ENCODE results near the gene INSC.
"Not testable (repeated sequence)": the region's sequence is repeated elsewhere in the genome, so short reads cannot be mapped to it uniquely, and the experiment has no call there.

Gene INSC

GRCh38 chr11:15114501-15115475 lies at the start of gene INSC:
Gene INSC, plus strand, starts transcription at chr11:15114923. Its CDS starts 34,252 bp downstream, at chr11:15149175.
- no peak for FAIRE-seq

GRCh38 chr11:15069751-15070150 lies 45.0 kb upstream of the INSC start:
- not testable (repeated sequence) for FAIRE-seq

- FAIRE-seq = no peak
Measured at GRCh38 chr11:15071556-15072255, 43.0 kb upstream of the INSC start.

GRCh38 chr11:15072551-15073143 lies 42.1 kb upstream of the INSC start:
- no peak for FAIRE-seq

GRCh38 chr11:15073361-15074205 lies 41.1 kb upstream of the INSC start, which contains the start of gene CALCB:
Gene CALCB, plus strand, starts transcription at chr11:15073593. Its CDS starts 1,126 bp downstream, at chr11:15074719.
- no peak for FAIRE-seq

- no peak for FAIRE-seq
Measured at GRCh38 chr11:15074206-15075161, 40.2 kb upstream of the INSC start.

- FAIRE-seq = no peak
Measured at GRCh38 chr11:15075162-15075526, 39.6 kb upstream of the INSC start.

- no peak for FAIRE-seq
Measured at GRCh38 chr11:15091175-15091574, 23.5 kb upstream of the INSC start.

- FAIRE-seq = no peak
Measured at GRCh38 chr11:15091625-15092024, 23.1 kb upstream of the INSC start.

GRCh38 chr11:15093432-15093831 lies 21.3 kb upstream of the INSC start:
- FAIRE-seq = no peak

GRCh38 chr11:15095736-15096228 lies 18.9 kb upstream of the INSC start:
- no peak for FAIRE-seq

- FAIRE-seq = no peak
Measured at GRCh38 chr11:15097411-15097810, 17.3 kb upstream of the INSC start.

- no peak for FAIRE-seq
Measured at GRCh38 chr11:15099267-15099666, 15.5 kb upstream of the INSC start.

- peak; percentile 30 for FAIRE-seq
Measured at GRCh38 chr11:15101072-15101709, 13.5 kb upstream of the INSC start.

- no peak for FAIRE-seq
Measured at GRCh38 chr11:15104166-15104565, 10.6 kb upstream of the INSC start.

- FAIRE-seq = no peak
Measured at GRCh38 chr11:15106201-15106965, 8.3 kb upstream of the INSC start.

- no peak for FAIRE-seq
Measured at GRCh38 chr11:15107730-15108515, 6.8 kb upstream of the INSC start.

GRCh38 chr11:15108592-15109130 lies 6.1 kb upstream of the INSC start:
- FAIRE-seq = no peak

- FAIRE-seq = no peak
Measured at GRCh38 chr11:15109602-15110001, 5.1 kb upstream of the INSC start.
